Neural progenitor cell (in vitro differentiated cells): ENCODE results near the gene KCNJ15. TPM values are rescaled to one million over a fixed set of nuclear protein-coding genes. Genes with fewer than 3 reads are reported as not detected.

Experiments used
- DNase-seq: peaks from one replicate; pipeline ENCODE4 v3.0.0-alpha.2; 2016; ENCODE audit warnings: low spot score
- H2AFZ ChIP-seq: fragments of 200-600 bp; sonication (generic); replicated peaks from 2 replicates; pipeline ENCODE4 v1.6.1; 2016; ENCODE audit warnings: antibody characterized with exemption
- H3F3A ChIP-seq: fragments of 200-600 bp; sonication (generic); 2 replicates; pipeline ENCODE4 v1.6.1; 2016; ENCODE audit warnings: antibody characterized with exemption, low read depth
- H3K27ac ChIP-seq: fragments of 200-600 bp; sonication (generic); 2 replicates; pipeline ENCODE4 v1.5.1; 2016; ENCODE audit warnings: mild to moderate bottlenecking
- H3K27me3 ChIP-seq: fragments of 200-600 bp; sonication (generic); 2 replicates; pipeline ENCODE4 v1.6.1; 2016; ENCODE audit warnings: mild to moderate bottlenecking, moderate library complexity
- H3K36me3 ChIP-seq: fragments of 200-600 bp; sonication (generic); 2 replicates; pipeline ENCODE4 v1.5.1; 2016
- H3K4me1 ChIP-seq: fragments of 200-600 bp; sonication (generic); 2 replicates; pipeline ENCODE4 v1.6.1; 2016; ENCODE audit warnings: mixed run types
- H3K4me2 ChIP-seq: fragments of 200-600 bp; sonication (generic); 2 replicates; pipeline ENCODE4 v1.6.1; 2016
- H3K4me3 ChIP-seq: fragments of 200-600 bp; sonication (generic); 2 replicates; pipeline ENCODE4 v1.5.1; 2016
- H3K79me2 ChIP-seq: fragments of 200-600 bp; sonication (generic); 2 replicates; pipeline ENCODE4 v1.6.1; 2016; ENCODE audit warnings: low read depth
- H3K9ac ChIP-seq: fragments of 200-600 bp; sonication (generic); 2 replicates; pipeline ENCODE4 v1.6.1; 2016
- H3K9me3 ChIP-seq: fragments of 200-600 bp; sonication (generic); 2 replicates; pipeline ENCODE4 v1.5.1; 2016; ENCODE audit warnings: low read depth
- H4K20me1 ChIP-seq: fragments of 200-600 bp; sonication (generic); 2 replicates; pipeline ENCODE4 v1.6.1; 2016; ENCODE audit warnings: low read depth
- H3K27ac Mint-ChIP-seq: 3 replicates; pipeline ENCODE4 v1.8.0; 2021; ENCODE audit warnings: mixed read lengths
- H3K27me3 Mint-ChIP-seq: 2 replicates; pipeline ENCODE4 v1.8.0; 2022; ENCODE audit warnings: low read depth, mild to moderate bottlenecking, inconsistent platforms, moderate library complexity, mixed read lengths; ENCODE audit not compliant: insufficient read depth
- H3K36me3 Mint-ChIP-seq: 3 replicates; pipeline ENCODE4 v1.8.0; 2021; ENCODE audit warnings: mixed read lengths
- H3K4me1 Mint-ChIP-seq: 3 replicates; pipeline ENCODE4 v1.8.0; 2021; ENCODE audit warnings: mixed read lengths
- H3K4me3 Mint-ChIP-seq: 3 replicates; pipeline ENCODE4 v1.8.0; 2021; ENCODE audit warnings: mild to moderate bottlenecking, moderate library complexity, mixed read lengths
- H3K9me3 Mint-ChIP-seq: 3 replicates; pipeline ENCODE4 v1.8.0; 2020; ENCODE audit warnings: mixed read lengths
- CTCF ChIP-seq: fragments of 200-600 bp; sonication (generic); IDR thresholded peaks from 2 replicates; pipeline ENCODE4 v1.5.1; 2017; ENCODE audit warnings: antibody characterized with exemption, mild to moderate bottlenecking
- EZH2 ChIP-seq: fragments of 200-600 bp; sonication (generic); IDR thresholded peaks from 2 replicates; pipeline ENCODE4 v1.6.1; 2017; ENCODE audit warnings: antibody characterized with exemption, mild to moderate bottlenecking, moderate library complexity
- EZH2phosphoT487 ChIP-seq: fragments of 200-600 bp; sonication (generic); IDR thresholded peaks from 2 replicates; pipeline ENCODE4 v1.6.1; 2017; ENCODE audit warnings: antibody characterized with exemption
- total RNA-seq: library from RNA; depleted of rRNA; stranded (reverse); fragments of >200 nt; gene quantifications from 2 replicates; pipeline ENCODE4 v1.2.3, GENCODE V29; 2015; ENCODE audit warnings: low replicate concordance

KCNJ15 gene
- total RNA-seq, 1 donor from 2014 or later = not detected

- no peaks in the 10 kb centered on the region for H3K4me1 ChIP-seq
- H3F3A ChIP-seq = no peaks in the 10 kb centered on the region
- H3K79me2 ChIP-seq = no peaks in the 10 kb centered on the region
- H3K4me3 Mint-ChIP-seq = no peak overlapping the region
- no peaks in the 10 kb centered on the region for H3K36me3 ChIP-seq
- peaks cover 7% of the 10 kb centered on the region for H3K27me3 Mint-ChIP-seq
- no peaks in the 10 kb centered on the region for H3K36me3 Mint-ChIP-seq
- no peaks in the 10 kb centered on the region for H3K9me3 ChIP-seq
- TF ChIP-seq EZH2phosphoT487 = no peak
- TF ChIP-seq EZH2 = no peak
- TF ChIP-seq CTCF = no peak
- no peaks in the 10 kb centered on the region for H3K27me3 ChIP-seq
- no peak for DNase-seq
- no peak overlapping the region for H3K4me3 ChIP-seq
- H3K27ac ChIP-seq = no peak overlapping the region
- no peak overlapping the region for H2AFZ ChIP-seq
- H4K20me1 ChIP-seq = no peaks in the 10 kb centered on the region
- H3K27ac Mint-ChIP-seq = no peak overlapping the region
- peaks cover 6% of the 10 kb centered on the region for H3K9me3 Mint-ChIP-seq
- H3K4me1 Mint-ChIP-seq = no peaks in the 10 kb centered on the region
- no peak overlapping the region for H3K4me2 ChIP-seq
- no peak overlapping the region for H3K9ac ChIP-seq
Observed at GRCh38 chr21:38334866-38335265, 78.1 kb downstream of the KCNJ15 start.

GRCh38 chr21:38337793-38338192 is 81.0 kb downstream of the KCNJ15 start:
- TF ChIP-seq EZH2 (no peak), CTCF (no peak), EZH2phosphoT487 (no peak)
- no peak for DNase-seq
- no peak overlapping the region for H3K4me3 ChIP-seq
- no peaks in the 10 kb centered on the region for H3K9me3 ChIP-seq
- H2AFZ ChIP-seq = no peak overlapping the region
- Mint-ChIP-seq H3K4me1 (no peaks in the 10 kb centered on the region), H3K27ac (no peak overlapping the region), H3K36me3 (no peaks in the 10 kb centered on the region), H3K27me3 (peaks cover 4% of the 10 kb centered on the region), H3K4me3 (no peak overlapping the region), H3K9me3 (peaks cover 6% of the 10 kb centered on the region)
- H3K4me2 ChIP-seq = no peak overlapping the region
- H3K9ac ChIP-seq = no peak overlapping the region
- no peaks in the 10 kb centered on the region for H3K36me3 ChIP-seq
- no peaks in the 10 kb centered on the region for H3K79me2 ChIP-seq
- H3K27me3 ChIP-seq = no peaks in the 10 kb centered on the region
- no peaks in the 10 kb centered on the region for H3F3A ChIP-seq
- no peaks in the 10 kb centered on the region for H4K20me1 ChIP-seq
- H3K27ac ChIP-seq = no peak overlapping the region
- H3K4me1 ChIP-seq = no peaks in the 10 kb centered on the region

GRCh38 chr21:38340131-38340530 is 83.3 kb downstream of the KCNJ15 start:
- Histone ChIP-seq H3K9ac (no peak overlapping the region), H3F3A (no peaks in the 10 kb centered on the region), H2AFZ (no peak overlapping the region), H3K4me3 (no peak overlapping the region), H3K4me1 (no peaks in the 10 kb centered on the region), H3K79me2 (no peaks in the 10 kb centered on the region), H3K36me3 (no peaks in the 10 kb centered on the region), H3K4me2 (no peak overlapping the region), H4K20me1 (no peaks in the 10 kb centered on the region), H3K27ac (no peak overlapping the region), H3K27me3 (no peaks in the 10 kb centered on the region), H3K9me3 (no peaks in the 10 kb centered on the region)
- no peak overlapping the region for H3K27ac Mint-ChIP-seq
- no peaks in the 10 kb centered on the region for H3K36me3 Mint-ChIP-seq
- H3K4me3 Mint-ChIP-seq = no peak overlapping the region
- H3K4me1 Mint-ChIP-seq = no peaks in the 10 kb centered on the region
- peaks cover 6% of the 10 kb centered on the region for H3K9me3 Mint-ChIP-seq
- TF ChIP-seq EZH2 (no peak), CTCF (no peak), EZH2phosphoT487 (no peak)
- H3K27me3 Mint-ChIP-seq = peaks cover 4% of the 10 kb centered on the region
- DNase-seq = no peak
